HTERT RPE-1 (cell line): ENCODE data around the gene SGK1.

Experiments
- in situ Hi-C: fragments of 300-500 bp; cut with MboI; formaldehyde crosslinking; loops from 4 replicates; pipeline ENCODE4 v1.14.3; 2020; ENCODE audit warnings: low sequenced_read_pairs

Gene SGK1

GRCh38 chr6:134173366-134173725 lies 144.6 kb downstream of the SGK1 start:
- in situ Hi-C loops: no loop called here

GRCh38 chr6:134172706-134173365 lies 145.1 kb downstream of the SGK1 start:
- in situ Hi-C loops: no loop called here

DNA sequence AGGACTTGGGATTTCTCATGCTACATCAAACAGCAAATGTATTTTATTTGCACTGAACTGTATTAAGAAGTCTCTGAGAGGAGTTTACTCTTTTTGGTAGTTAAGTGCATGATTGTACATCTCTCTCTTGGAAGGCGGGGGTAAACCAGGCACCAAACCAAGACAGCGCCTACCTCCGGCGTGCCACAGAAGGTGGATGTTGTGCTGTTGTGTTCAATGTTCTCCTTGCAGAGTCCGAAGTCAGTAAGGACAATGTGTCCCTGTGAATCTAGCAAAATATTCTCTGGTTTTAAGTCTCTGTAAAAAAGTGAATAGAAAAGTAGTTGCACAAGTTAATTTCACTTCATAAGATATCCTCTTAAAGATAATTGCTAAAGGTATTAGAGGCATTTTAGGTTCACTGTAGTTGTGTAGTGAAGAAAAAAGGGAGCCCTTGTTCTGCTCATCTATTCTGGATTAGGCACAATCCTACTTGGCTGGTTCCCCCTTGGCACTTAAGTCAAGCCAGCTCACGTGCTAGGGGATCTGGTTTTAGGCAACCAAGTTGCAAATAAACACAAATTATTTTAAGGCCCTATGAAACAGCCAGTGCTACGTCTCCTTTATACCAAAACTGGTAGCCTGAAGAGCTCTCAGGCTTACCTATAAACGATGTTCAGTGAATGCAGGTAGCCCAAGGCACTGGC lies 145.7 kb downstream of the SGK1 start:
- in situ Hi-C loops: no loop called here

DNA sequence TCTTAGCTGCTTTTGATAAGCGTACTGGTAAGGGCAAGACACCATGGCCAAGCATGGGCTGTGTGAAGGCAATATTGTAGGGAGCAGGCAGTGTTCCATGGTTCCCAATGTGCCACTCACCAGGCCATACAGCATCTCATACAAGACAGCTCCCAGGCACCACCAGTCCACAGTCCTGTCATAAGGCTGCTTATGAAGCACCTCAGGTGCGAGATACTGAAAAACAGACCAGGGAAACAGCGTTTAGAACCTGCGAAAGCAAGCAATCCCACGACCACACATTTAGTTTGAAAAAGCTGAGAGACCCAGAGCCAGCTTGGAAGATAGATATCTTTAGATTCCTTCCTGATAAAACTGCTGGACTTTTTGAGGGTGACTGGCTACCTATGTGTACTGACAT lies 146.4 kb downstream of the SGK1 start:
- in situ Hi-C loops: no loop called here

DNA sequence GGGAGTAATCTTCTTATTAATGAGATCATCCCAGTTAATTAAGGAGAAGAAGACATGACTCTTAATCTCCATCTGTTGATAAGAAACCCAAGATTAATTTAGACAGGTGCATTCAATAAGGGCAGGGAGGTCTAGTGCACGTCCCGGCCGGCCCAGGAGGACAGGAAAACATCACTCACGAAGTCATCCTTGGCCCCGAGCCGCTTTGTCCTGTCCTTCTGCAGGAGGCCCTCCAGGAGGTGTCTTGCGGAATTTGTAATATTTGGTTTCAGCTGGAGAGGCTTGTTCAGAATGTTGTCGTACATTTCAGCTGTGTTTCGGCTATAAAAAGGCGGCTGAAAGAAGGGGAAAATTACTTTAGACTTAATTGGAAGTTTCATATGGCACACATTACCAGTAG lies 147.1 kb downstream of the SGK1 start:
- in situ Hi-C loops: no loop called here

DNA sequence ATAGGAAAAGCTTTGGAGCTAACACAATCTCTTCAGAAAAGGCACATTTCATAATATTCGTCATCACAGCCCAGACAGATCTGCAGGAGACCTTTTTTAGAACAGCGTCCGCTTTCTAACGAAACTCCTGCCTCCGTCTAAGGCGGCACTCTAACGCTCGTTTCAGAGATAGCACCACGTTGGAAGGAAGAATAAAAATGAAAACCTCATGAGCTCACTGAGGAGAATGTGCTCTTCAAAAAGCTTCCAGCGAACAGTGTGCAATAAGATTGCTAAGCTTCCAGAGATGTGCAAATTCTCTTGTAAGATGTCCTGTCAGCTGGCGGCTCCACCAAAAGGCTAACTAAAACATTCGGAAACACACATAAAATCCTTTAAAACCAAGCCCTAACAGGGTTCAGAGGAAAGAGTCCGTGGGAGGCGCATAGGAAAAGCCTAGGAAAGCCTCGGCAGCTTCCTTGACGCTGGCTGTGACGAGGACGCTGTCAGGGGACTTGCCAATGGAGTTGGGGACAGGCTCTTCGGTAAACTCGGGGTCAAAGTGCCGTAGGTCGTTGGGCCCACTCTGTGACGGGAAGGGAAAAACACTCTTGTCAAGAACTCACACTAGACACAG lies 147.9 kb downstream of the SGK1 start:
- in situ Hi-C loops: no loop called here

DNA sequence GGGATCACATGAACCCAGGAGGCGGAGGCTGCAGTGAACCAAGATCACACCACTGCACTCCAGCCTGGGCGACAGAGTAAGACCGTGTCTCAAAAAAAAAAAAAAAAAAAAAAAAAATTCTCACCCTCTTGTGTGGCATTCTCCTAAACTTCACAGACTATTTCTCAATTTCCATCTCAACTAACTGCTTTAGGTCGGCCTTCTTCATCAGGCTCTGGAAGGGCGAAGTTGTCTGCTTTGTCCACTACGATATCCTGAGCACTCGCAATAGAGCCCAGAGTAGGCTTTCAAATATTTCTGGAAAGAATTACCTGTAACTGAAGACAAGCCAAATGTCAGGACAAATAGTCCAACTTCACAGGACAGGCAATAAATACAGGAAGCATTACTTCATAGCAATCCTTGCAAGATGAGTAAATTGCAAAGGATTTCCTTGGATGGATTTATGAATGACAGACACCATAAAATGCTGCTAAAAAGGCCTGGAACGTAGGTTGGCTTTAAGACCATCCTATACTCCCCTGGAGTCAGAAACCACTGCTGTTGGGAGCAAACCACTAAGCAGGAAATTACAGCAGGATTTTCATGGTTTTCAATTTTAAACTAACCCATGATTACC lies 149.2 kb downstream of the SGK1 start:
- in situ Hi-C loops: no loop called here

DNA sequence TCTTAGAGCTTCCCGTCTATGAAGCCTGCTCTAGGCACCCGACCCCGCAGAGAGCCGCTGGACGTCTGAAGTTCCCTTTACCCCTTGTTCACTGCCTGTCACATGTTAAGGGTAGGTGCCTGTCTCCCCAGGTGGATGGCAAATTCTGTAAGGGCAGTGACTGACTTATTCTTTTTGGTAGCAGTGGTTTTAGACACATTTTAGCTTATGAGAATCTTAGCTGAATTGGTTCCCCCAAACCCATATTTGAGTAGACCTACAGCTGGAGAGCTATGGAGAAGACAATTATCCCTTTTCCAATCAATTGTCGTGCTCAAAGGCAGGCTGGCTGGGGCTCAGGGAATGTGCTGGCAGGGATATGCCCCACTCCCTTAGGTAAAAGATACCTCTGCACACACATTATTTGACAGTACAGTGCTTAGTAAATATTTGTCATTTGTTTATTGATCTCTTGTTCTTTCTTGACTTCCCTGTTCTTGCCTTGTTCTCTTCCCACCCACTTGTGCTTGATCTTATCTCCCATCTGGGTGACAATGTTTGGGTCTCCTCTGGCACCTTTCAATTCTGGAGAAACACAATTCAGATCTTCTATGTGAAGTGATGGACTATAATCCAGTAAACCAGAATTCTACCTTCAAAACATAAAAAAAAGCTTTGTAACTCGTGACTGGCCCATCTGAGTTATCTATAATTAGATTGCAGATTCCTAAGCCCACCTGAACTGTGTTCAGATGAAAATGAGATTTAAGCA lies 151.2 kb downstream of the SGK1 start:
- in situ Hi-C loops: no loop called here

DNA sequence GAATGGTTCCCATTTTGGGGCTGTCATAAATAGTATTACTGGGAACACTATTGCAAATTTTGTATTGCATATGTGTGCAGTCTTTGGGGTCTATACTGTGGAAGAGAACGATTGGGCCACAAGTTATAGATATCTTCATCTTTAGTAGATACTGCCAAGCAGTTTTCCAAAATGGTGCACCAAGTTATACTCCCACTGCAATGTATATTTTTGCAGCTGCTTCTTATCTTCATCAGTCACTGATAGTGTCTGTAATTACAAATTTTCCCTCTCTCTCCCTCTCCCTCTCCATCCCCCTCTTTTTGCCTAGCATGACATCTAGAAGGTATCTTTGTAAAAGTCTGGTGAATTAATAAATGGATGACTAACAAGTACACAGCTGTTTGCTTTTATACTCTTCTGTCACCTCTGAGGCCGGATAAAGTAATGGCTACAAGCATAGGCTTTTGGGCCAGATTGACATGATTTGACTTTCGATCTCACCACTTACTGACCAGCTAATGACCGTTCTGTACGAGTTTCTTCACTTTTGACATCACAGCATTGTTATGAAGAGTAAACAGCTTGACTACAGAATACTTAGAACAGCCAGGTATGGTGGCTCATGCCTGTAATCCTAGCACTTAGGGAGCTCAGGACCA lies 152.2 kb downstream of the SGK1 start:
- in situ Hi-C loops: no loop called here

GRCh38 chr6:134164300-134164699 lies 153.6 kb downstream of the SGK1 start:
- in situ Hi-C loops: no loop called here

GRCh38 chr6:134162932-134163331 lies 155.0 kb downstream of the SGK1 start:
- in situ Hi-C loops: no loop called here

- in situ Hi-C loops: no loop called here
These were observed 156.9 kb downstream of the SGK1 start for GRCh38 chr6:134161041-134161440.

DNA sequence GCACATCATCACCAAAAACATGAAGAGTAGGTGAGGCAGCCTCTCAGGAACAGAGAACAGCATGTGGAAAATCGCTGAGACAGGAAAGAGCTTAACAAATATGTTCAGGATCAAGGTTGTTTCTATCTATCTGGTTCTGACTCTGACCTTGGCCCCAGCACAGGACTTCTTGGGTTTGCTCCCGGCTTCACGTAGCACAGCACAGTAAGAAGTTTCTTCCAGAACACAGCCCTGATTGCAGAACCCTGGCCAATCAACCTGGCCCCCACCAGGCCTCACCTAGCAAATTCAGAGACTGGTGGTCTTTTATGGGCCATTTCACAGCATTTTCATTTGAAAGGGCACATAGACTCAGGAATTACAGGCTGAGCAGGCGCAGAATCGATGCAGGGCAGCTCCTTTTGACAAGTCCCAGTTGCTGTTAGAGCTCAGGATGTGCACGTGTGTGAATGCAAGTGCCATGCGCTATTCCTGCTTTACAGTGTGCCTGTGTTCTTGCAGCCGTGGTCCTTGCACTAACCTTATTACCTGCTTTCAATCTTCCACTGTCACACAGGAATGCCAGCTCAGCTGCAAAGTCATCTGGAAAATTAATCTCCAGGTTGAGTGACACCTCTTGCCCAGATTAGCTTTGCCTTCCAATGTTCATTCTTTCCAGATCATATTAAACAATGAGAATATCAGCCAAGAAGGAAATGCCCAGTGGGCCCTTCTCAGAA lies 165.0 kb downstream of the SGK1 start:
- in situ Hi-C loops: no loop called here

- in situ Hi-C loops: no loop called here
These were observed 169.3 kb downstream of the SGK1 start for GRCh38 chr6:134148566-134148965.

GRCh38 chr6:134147034-134147533 lies 170.8 kb downstream of the SGK1 start:
- in situ Hi-C loops: no loop called here

DNA sequence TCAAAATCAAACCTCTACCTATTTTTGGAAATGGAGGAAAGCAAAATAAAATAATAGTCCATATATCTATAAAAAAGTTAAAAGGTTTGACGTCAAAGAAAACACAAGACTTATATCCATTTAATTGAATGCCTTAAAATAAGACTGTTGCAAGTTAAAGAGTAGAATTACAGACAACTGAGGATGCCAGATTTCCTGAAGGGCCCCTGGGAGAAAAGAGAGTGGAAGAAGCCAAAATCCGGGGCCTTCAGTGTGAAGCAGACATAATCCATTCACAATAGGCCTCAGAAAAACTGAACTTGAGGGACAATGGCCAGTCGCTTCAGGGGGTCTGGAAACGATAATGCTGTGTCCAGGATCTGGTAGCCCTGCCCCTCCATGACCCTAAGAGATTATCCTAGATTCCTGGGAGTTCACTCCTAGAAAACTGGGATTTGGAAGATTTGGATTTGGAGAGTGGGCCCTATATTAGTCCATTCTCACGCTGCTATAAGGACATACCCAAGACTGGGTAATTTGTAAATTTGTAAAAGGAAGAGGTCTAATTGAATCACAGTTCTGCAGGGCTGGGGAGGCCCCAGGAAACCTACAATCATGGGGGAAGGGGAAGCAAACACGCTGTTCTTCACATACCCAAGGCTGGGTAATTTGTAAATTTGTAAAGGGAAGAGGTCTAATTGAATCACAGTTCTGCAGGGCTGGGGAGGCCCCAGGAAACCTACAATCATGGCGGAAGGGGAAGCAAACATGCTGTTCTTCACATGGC lies 171.5 kb downstream of the SGK1 start:
- in situ Hi-C loops: no loop called here

DNA sequence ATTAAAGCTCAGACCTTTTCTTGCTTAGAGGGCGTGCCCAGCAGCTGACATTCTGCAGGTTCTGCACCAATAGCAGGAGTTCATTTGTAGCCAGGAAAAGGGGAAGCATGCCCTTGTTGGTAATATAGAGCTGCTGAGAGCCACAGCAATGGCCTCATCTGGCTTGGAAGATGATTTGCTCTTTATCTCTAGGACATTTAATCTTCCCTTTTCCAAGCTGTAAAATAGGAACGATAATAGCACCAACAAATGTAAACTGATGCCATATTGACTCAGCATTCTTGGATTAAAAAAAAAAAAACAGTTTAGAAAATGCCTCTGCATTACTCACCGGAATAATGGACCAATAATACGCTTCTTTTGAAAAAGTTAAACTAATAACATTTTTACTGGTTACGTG lies 172.1 kb downstream of the SGK1 start:
- in situ Hi-C loops: no loop called here

DNA sequence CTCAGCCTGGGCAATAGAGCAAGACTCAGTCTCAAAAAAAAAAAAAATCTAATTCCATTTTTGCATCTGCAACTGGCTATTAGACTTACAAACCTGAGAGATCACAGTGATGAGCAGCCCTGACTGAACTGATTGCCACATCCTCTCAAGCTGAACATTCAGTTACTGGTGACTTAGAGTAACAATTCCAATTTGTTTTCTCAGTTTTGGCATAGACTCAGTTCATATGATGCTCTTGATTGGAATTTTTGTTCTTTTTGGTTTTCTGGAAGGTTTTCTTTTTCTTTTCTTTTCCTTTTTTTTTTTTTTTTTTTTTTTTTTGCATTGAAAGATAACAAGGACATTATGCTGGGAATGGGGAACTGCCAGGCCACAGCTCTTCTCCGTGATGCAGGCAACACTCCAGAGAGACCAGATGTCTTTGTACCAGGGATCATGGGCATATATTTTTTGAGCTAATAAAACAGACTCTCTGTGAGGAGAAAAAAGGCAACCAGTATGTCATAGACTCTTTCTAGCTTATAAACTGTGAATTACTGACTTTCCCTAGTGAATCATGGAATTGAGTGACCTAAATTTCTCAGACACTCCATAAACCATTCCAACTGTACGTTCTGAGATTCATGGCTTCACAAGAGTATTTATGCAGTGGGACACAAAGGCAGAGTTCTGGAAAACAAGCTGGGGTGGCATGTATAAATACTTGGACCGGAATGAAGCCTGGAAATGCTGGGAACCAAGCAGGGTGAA lies 179.5 kb downstream of the SGK1 start:
- in situ Hi-C loops: no loop called here

GRCh38 chr6:134134654-134135053 lies 183.3 kb downstream of the SGK1 start:
- in situ Hi-C loops: no loop called here
